SU-DHL-6 (cell line): ENCODE results near the gene CCDC183.

Experiments
- H2AFZ ChIP-seq: fragments of 200-600 bp; sonication (generic); 2 replicates; pipeline ENCODE4 v1.6.1; 2014; ENCODE audit warnings: low read depth, mild to moderate bottlenecking, moderate library complexity, mixed read lengths, antibody characterized with exemption, low read length; ENCODE audit not compliant: severe bottlenecking
- H3F3A ChIP-seq: fragments of 200-600 bp; shearing (Covaris generic); 2 replicates; pipeline ENCODE4 v1.6.0; 2016; ENCODE audit warnings: antibody characterized with exemption, mild to moderate bottlenecking; ENCODE audit not compliant: insufficient read depth
- H3K27ac ChIP-seq: fragments of 200-600 bp; sonication (generic); 2 replicates; pipeline ENCODE4 v1.5.1; 2016; ENCODE audit warnings: low read depth, mild to moderate bottlenecking, low read length, moderate library complexity, mixed read lengths
- H3K27me3 ChIP-seq: fragments of 200-600 bp; sonication (generic), shearing (Covaris generic); 2 replicates; pipeline ENCODE4 v1.6.0; 2014; ENCODE audit warnings: mild to moderate bottlenecking, low read length
- H3K36me3 ChIP-seq: fragments of 200-600 bp; sonication (generic); 2 replicates; pipeline ENCODE4 v1.6.1; 2014; ENCODE audit warnings: mild to moderate bottlenecking, low read length, mixed read lengths
- H3K4me2 ChIP-seq: fragments of 300-600, 200-600 bp; shearing (Covaris generic), sonication (generic); 2 replicates; pipeline ENCODE4 v1.6.0; 2014; ENCODE audit warnings: low read length, low read depth, mild to moderate bottlenecking; ENCODE audit not compliant: poor library complexity, severe bottlenecking
- H3K4me3 ChIP-seq: fragments of 200-600 bp; sonication (generic); 2 replicates; pipeline ENCODE4 v1.5.1; 2014; ENCODE audit warnings: antibody characterized with exemption, low read length, mild to moderate bottlenecking, mixed read lengths; ENCODE audit not compliant: insufficient read depth, poor library complexity, severe bottlenecking
- H3K79me2 ChIP-seq: fragments of 200-600 bp; sonication (generic); 2 replicates; pipeline ENCODE4 v1.6.1; 2014; ENCODE audit warnings: mild to moderate bottlenecking, low read length, moderate library complexity; ENCODE audit not compliant: insufficient read depth
- H3K9ac ChIP-seq: fragments of 200-600 bp; sonication (generic); 2 replicates; pipeline ENCODE4 v1.7.0; 2014; ENCODE audit warnings: mild to moderate bottlenecking, low read length
- H3K9me2 ChIP-seq: fragments of 200-600 bp; sonication (generic); replicated peaks from 2 replicates; pipeline ENCODE4 v1.6.1; 2014; ENCODE audit warnings: low read length; ENCODE audit not compliant: insufficient read depth
- H3K9me3 ChIP-seq: fragments of 200-600 bp; sonication (generic); 2 replicates; pipeline ENCODE4 v1.6.1; 2014; ENCODE audit warnings: low read length, mixed read lengths; ENCODE audit not compliant: insufficient read depth
- H4K20me1 ChIP-seq: fragments of 200-600 bp; sonication (generic); 2 replicates; pipeline ENCODE4 v1.6.1; 2014; ENCODE audit warnings: low read depth, mild to moderate bottlenecking, antibody characterized with exemption, low read length, moderate library complexity, mixed read lengths
- CTCF ChIP-seq: fragments of 200-600 bp; sonication (generic); IDR thresholded peaks from one replicate; pipeline ENCODE4 v1.5.1; 2017; ENCODE audit warnings: antibody characterized with exemption, mild to moderate bottlenecking, low read length, moderate library complexity; ENCODE audit not compliant: insufficient read depth, poor library complexity, severe bottlenecking
- EZH2phosphoT487 ChIP-seq: fragments of 200-600 bp; sonication (generic), shearing (Covaris generic); conservative IDR thresholded peaks from 2 replicates; pipeline ENCODE4 v1.6.1; 2018; ENCODE audit warnings: mild to moderate bottlenecking, antibody characterized with exemption, low read length, moderate library complexity, mixed read lengths

Gene CCDC183

GRCh38 chr9:136776947-136777346 is 19.2 kb upstream of the CCDC183 start:
- H3K27ac ChIP-seq: no peak overlapping the region
- no peaks in the 10 kb centered on the region for H3F3A ChIP-seq
- H2AFZ ChIP-seq: no peak overlapping the region
- no peak for TF ChIP-seq EZH2phosphoT487
- no peak for TF ChIP-seq CTCF
- H3K79me2 ChIP-seq: no peaks in the 10 kb centered on the region
- no peaks in the 10 kb centered on the region for H3K27me3 ChIP-seq
- H3K9ac ChIP-seq: no peak overlapping the region
- no peak overlapping the region for H3K4me3 ChIP-seq
- no peak overlapping the region for H3K4me2 ChIP-seq
- H3K9me2 ChIP-seq: no peaks in the 10 kb centered on the region
- no peaks in the 10 kb centered on the region for H3K36me3 ChIP-seq
- H4K20me1 ChIP-seq: no peaks in the 10 kb centered on the region
- H3K9me3 ChIP-seq: peaks cover 5% of the 10 kb centered on the region; the same call in 1 of the 2 replicates

GRCh38 chr9:136777359-136777758 is 18.8 kb upstream of the CCDC183 start:
- H3K79me2 ChIP-seq: no peaks in the 10 kb centered on the region
- no peak overlapping the region for H3K9ac ChIP-seq
- no peak overlapping the region for H3K27ac ChIP-seq
- peaks cover 5% of the 10 kb centered on the region; the same call in 1 of the 2 replicates for H3K9me3 ChIP-seq
- H3K27me3 ChIP-seq: no peaks in the 10 kb centered on the region
- no peaks in the 10 kb centered on the region for H3K36me3 ChIP-seq
- TF ChIP-seq CTCF (no peak), EZH2phosphoT487 (no peak)
- H4K20me1 ChIP-seq: no peaks in the 10 kb centered on the region
- no peak overlapping the region for H3K4me3 ChIP-seq
- H3K4me2 ChIP-seq: no peak overlapping the region
- H3K9me2 ChIP-seq: no peaks in the 10 kb centered on the region
- H3F3A ChIP-seq: no peaks in the 10 kb centered on the region
- no peak overlapping the region for H2AFZ ChIP-seq

GRCh38 chr9:136779808-136780207 is 16.3 kb upstream of the CCDC183 start:
- no peak for TF ChIP-seq CTCF
- no peak for TF ChIP-seq EZH2phosphoT487
- Histone ChIP-seq H2AFZ (no peak overlapping the region), H3K4me3 (no peak overlapping the region), H3K27me3 (no peaks in the 10 kb centered on the region), H3K79me2 (no peaks in the 10 kb centered on the region), H3K9me2 (no peaks in the 10 kb centered on the region), H3K27ac (no peak overlapping the region), H3K36me3 (no peaks in the 10 kb centered on the region), H3K4me2 (no peak overlapping the region), H3K9ac (no peak overlapping the region), H3K9me3 (no peaks in the 10 kb centered on the region), H3F3A (no peaks in the 10 kb centered on the region), H4K20me1 (no peaks in the 10 kb centered on the region)
